Testis (tissue), 3 donors: ENCODE data around the gene HOXC11. TPM values are rescaled to one million over a fixed set of nuclear protein-coding genes. Genes with fewer than 3 reads are reported as not detected.

Source experiments
- DNase-seq: peaks from one replicate; pipeline ENCODE4 v3.0.0-alpha.2; 2019
- H3K27ac ChIP-seq, 2 donors: fragments of 200-600 bp; sonication (generic); one replicate each; pipeline ENCODE4 v1.5.1; 2019
- H3K27me3 ChIP-seq: fragments of 200-600 bp; sonication (generic); one replicate; pipeline ENCODE4 v1.5.1; 2019
- H3K36me3 ChIP-seq: fragments of 200-600 bp; sonication (generic); one replicate; pipeline ENCODE4 v1.5.1; 2017; ENCODE audit warnings: low read depth; ENCODE audit errors: missing control alignments
- H3K4me1 ChIP-seq: fragments of 200-600 bp; sonication (generic); one replicate; pipeline ENCODE4 v1.5.1; 2019
- H3K4me3 ChIP-seq, 2 donors: fragments of 200-600 bp; sonication (generic); one replicate each; pipeline ENCODE4 v1.5.1; 2017 to 2019
- H3K9me3 ChIP-seq: fragments of 200-600 bp; sonication (generic); one replicate; pipeline ENCODE4 v1.5.1; 2017
- POLR2A ChIP-seq: fragments of 450-650 bp; IDR thresholded peaks from one replicate; pipeline ENCODE4 v1.6.1; 2017; ENCODE audit warnings: antibody characterized with exemption, mild to moderate bottlenecking, moderate library complexity
- WGBS, 2 donors: methylation state at CpG; one replicate each; pipeline ENCODE4 v1.1.5; 2018; 5-methylcytosine and 5-hydroxymethylcytosine counted together
- intact Hi-C: fragments of 100-400 bp; cut with DNase I; formaldehyde crosslinking; loops from one replicate; pipeline ENCODE4 v1.15.1; 2023; ENCODE audit warnings: low total_unique reads
- polyA plus RNA-seq: library from polyadenylated mRNA; stranded (reverse); fragments of 350-450 nt; fragmentation: Illumina TruSeq; extraction: RNeasy Lipid Tissue Mini Kit (QIAGEN cat#74804); gene quantifications from one replicate; pipeline ENCODE4 v1.2.3, GENCODE V29; 2014; ENCODE audit warnings: low read depth, low replicate concordance; ENCODE audit not compliant: insufficient read depth
- total RNA-seq, 2 donors: library from RNA; depleted of rRNA; stranded (reverse); fragments of >200 nt; gene quantifications; one replicate each; pipeline ENCODE4 v1.2.3, GENCODE V29; 2016
- TF ChIP-seq, protein P1 (sequence below), 3 experiments: fragments of 450-650 bp in 2 of 3; fragments of 200-600 bp in 1 of 3; sonication (generic) in 1 of 3; IDR thresholded peaks; one replicate each; pipeline ENCODE4 v1.5.1; 2016 to 2019; ENCODE audit warnings: antibody characterized with exemption in 3 of 3, mild to moderate bottlenecking in 2 of 3, moderate library complexity in 1 of 3

HOXC11 gene
- total and polyA plus RNA-seq, 3 donors from 2014 or later = 0.18 to 1.1 (median 0.25) TPM

DNA sequence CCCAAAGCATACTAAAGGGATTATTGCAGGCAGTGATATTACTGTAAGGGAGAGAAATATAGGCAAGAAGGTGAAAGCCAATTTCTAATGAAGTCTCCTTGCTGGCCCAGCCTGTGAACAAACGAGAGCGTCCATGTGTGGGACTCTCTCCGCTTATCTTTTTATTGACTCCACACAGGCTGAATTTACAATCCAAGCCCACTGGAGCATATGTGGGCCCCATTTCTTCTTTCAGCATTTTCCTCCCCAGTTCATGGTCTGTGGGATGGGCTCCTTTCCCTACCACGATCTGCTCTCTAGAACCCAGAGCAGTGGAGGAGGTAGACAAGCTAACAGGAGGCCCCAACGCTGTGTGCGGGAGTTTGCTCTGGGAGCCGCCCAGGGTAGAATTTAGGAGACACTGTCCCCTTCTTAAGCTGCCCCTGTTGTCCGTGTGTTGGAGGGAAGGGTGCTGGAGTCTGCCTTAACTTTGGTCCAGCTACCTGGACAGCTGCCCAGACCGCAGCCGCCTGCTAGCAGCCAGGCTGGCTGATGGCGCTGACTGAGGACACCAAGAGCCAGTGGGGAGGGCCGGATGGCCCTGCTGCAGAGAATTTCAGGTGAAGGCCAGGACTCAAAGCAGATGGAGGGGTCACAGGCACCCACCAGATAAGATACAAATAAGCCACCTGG, 3.2 kb upstream of the HOXC11 start:
- H3K9me3 ChIP-seq = no peaks in the 10 kb centered on the region
- H3K27me3 ChIP-seq = peaks cover 3% of the 10 kb centered on the region
- H3K27ac ChIP-seq = no peak overlapping the region
- peaks cover 6% of the 10 kb centered on the region for H3K4me1 ChIP-seq
- H3K4me3 ChIP-seq = no peak overlapping the region
- DNase-seq = no peak
- no peaks in the 10 kb centered on the region for H3K36me3 ChIP-seq
- TF ChIP-seq, protein P1, sequence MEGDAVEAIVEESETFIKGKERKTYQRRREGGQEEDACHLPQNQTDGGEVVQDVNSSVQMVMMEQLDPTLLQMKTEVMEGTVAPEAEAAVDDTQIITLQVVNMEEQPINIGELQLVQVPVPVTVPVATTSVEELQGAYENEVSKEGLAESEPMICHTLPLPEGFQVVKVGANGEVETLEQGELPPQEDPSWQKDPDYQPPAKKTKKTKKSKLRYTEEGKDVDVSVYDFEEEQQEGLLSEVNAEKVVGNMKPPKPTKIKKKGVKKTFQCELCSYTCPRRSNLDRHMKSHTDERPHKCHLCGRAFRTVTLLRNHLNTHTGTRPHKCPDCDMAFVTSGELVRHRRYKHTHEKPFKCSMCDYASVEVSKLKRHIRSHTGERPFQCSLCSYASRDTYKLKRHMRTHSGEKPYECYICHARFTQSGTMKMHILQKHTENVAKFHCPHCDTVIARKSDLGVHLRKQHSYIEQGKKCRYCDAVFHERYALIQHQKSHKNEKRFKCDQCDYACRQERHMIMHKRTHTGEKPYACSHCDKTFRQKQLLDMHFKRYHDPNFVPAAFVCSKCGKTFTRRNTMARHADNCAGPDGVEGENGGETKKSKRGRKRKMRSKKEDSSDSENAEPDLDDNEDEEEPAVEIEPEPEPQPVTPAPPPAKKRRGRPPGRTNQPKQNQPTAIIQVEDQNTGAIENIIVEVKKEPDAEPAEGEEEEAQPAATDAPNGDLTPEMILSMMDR (IDR thresholded peaks at IDR 0.05) = no peak
- TF ChIP-seq POLR2A = no peak
- intact Hi-C loops = no loop called here
- whole genome bisulfite sequencing, 2 donors = 36 to 53% methylated on average over 11 to 12 of the region's 12 CpGs

DNA sequence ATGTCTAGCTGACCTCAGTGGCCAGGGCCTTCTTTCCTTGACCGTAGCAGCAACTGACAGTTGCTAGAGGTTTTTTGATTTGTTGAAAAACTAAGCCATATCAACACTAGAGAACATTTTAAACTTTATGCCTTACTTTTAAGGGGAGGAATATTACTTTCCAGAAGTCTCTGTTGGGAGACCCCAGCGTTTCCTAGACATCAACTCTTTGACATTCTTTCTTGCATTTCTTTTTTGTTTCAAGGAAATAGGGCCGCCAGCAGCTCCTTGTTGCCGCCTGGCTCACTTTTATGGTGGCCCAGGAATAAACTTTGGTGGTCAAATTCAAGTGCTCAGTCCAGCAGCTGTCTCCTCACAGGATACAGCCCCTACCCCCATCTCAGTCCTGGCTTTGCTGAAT, 2.5 kb upstream of the HOXC11 start:
- 60 to 71% methylated on average over 4 of the region's 4 CpGs for WGBS, 2 donors
- intact Hi-C loops = no loop called here

DNA sequence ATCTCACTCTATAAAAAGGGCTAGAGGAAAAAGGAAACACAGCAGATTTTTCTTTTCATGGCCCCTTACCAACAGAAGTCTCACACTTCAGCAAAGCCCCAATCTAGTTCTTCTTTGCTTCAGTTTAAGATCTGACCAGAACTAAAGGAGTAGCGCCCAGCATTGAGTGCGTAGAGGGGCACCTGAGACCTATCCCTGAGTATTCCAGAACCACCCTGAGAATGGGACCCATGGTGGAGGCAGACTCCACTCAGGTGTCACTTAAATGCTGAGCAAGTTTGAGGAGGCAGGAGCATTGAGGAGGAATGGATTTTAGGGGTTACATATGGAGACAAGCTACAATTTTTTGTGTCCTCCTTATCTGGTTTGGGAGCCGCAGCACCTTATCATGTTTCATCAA, 1.8 kb upstream of the HOXC11 start:
- no peak for DNase-seq
- WGBS, 2 donors = 75 to 86% methylated on average over 3 of the region's 3 CpGs
- TF ChIP-seq, protein P1 (IDR thresholded peaks at IDR 0.05) = no peak
- no peak for TF ChIP-seq POLR2A

More for the DNA sequence above, 2.5 kb upstream of the HOXC11 start:
- H3K36me3 ChIP-seq = no peaks in the 10 kb centered on the region
- no peak for DNase-seq
- H3K27ac ChIP-seq = no peak overlapping the region
- H3K9me3 ChIP-seq = no peaks in the 10 kb centered on the region
- no peak overlapping the region for H3K4me3 ChIP-seq
- TF ChIP-seq, protein P1 (IDR thresholded peaks at IDR 0.05) = no peak
- no peak for TF ChIP-seq POLR2A
- H3K27me3 ChIP-seq = peaks cover 6% of the 10 kb centered on the region
- H3K4me1 ChIP-seq = peaks cover 12% of the 10 kb centered on the region

DNA sequence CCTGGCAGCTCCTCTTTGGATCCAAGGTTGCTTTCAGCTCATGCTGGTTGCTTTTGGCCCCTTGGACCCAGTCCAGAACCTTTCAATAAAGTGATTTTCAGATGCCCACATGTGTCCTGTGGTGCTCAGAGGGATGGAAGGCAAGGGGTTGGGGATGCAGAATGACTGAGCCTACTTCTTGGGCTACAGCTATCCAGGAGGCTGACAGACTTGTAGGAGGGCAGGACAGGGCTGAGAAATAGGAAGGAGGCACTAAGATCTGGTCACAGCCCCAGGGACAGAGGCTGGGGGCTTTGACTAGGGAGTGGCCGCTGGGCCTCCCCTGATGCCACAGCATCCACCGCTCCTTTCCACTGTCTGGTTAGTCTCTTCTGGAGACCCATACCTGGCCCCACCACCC, 1.2 kb upstream of the HOXC11 start:
- WGBS, 2 donors = 63 to 65% methylated on average over 1 to 2 of the region's 2 CpGs
- Histone ChIP-seq H3K4me1 (peaks cover 12% of the 10 kb centered on the region), H3K9me3 (no peaks in the 10 kb centered on the region), H3K36me3 (no peaks in the 10 kb centered on the region), H3K27ac (no peak overlapping the region), H3K27me3 (peaks cover 10% of the 10 kb centered on the region), H3K4me3 (no peak overlapping the region)
- DNase-seq = no peak
- TF ChIP-seq, protein P1 (IDR thresholded peaks at IDR 0.05) = no peak
- no peak for TF ChIP-seq POLR2A
- intact Hi-C loops = no loop called here

More for the DNA sequence above, 1.8 kb upstream of the HOXC11 start:
- Histone ChIP-seq H3K4me1 (peaks cover 12% of the 10 kb centered on the region), H3K9me3 (no peaks in the 10 kb centered on the region), H3K4me3 (no peak overlapping the region), H3K36me3 (no peaks in the 10 kb centered on the region), H3K27me3 (peaks cover 6% of the 10 kb centered on the region), H3K27ac (no peak overlapping the region)
- intact Hi-C loops = no loop called here

DNA sequence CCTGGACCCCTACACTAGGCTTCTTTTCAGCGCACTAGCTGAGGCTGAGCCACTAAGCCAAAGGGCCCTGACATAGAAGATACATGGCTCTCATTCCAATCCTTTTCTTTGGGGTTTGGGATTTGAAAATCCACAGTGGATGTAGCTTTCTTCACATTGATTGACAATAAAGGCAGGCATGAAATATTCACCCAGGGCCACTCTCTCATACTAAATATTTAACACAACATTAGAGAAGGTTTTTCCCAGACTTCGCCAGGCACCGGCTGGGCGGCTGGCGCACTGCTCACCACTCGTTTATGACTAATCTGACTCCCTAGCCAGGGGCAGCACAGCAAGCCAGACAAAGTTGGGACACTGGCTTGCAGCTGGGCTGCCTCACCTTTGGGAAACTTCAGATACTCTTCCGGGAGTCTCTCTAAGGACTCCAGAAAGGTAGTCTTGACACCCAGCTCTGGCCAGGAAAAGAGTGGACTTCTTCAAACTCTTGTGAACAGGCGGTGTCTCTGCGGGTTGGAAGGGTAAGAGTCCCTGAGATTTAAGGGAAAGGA, 699 bp upstream of the HOXC11 start:
- H3K9me3 ChIP-seq = no peaks in the 10 kb centered on the region
- H3K4me1 ChIP-seq = peaks cover 12% of the 10 kb centered on the region
- peaks cover 10% of the 10 kb centered on the region for H3K27me3 ChIP-seq
- H3K36me3 ChIP-seq = no peaks in the 10 kb centered on the region
- H3K4me3 ChIP-seq = no peak overlapping the region
- TF ChIP-seq, protein P1 (IDR thresholded peaks at IDR 0.05) = no peak
- TF ChIP-seq POLR2A = no peak
- no peak overlapping the region for H3K27ac ChIP-seq
- DNase-seq = no peak
- WGBS, 2 donors = 37 to 53% methylated on average over 9 of the region's 9 CpGs
- intact Hi-C loops = no loop called here
